Activated T-cell treated with anti-CD3 and anti-CD28 coated beads, Interleukin-2, amount 50 U/mL, for 4 hours (primary cell): ENCODE results near the gene TNFSF9. TPM values are rescaled to one million over a fixed set of nuclear protein-coding genes. Genes with fewer than 3 reads are reported as not detected.
"Not testable (repeated sequence)": the region's sequence is repeated elsewhere in the genome, so short reads cannot be mapped to it uniquely, and the experiment has no call there.

Experiments used
- ATAC-seq, 2 donors: fragments of 200-7000 bp; cut with Tn5 transposase; one replicate each; pipeline ENCODE4 v1.10.0; 2021
- DNase-seq: peaks from one replicate; pipeline ENCODE4 v3.0.0-alpha.2; 2020
- H3K27me3 Mint-ChIP-seq: one replicate; pipeline ENCODE4 v1.8.0; 2021; ENCODE audit warnings: low read depth, mixed read lengths
- H3K36me3 Mint-ChIP-seq: one replicate; pipeline ENCODE4 v1.8.0; 2022; ENCODE audit warnings: mixed read lengths; ENCODE audit not compliant: insufficient read depth
- H3K4me1 Mint-ChIP-seq: one replicate; pipeline ENCODE4 v1.8.0; 2021; ENCODE audit warnings: low read depth, mixed read lengths
- H3K4me3 Mint-ChIP-seq: one replicate; pipeline ENCODE4 v1.8.0; 2021; ENCODE audit warnings: mild to moderate bottlenecking, moderate library complexity, mixed read lengths
- H3K9me3 Mint-ChIP-seq: one replicate; pipeline ENCODE4 v1.8.0; 2021; ENCODE audit warnings: mixed read lengths
- total RNA-seq, 3 donors: library from RNA; stranded (reverse); gene quantifications; one replicate each; pipeline ENCODE4 v1.2.1, GENCODE V29; 2021

Gene TNFSF9
- total RNA-seq, 3 donors from 2014 or later: 3.5 to 7.4 (median 3.8) TPM

DNA sequence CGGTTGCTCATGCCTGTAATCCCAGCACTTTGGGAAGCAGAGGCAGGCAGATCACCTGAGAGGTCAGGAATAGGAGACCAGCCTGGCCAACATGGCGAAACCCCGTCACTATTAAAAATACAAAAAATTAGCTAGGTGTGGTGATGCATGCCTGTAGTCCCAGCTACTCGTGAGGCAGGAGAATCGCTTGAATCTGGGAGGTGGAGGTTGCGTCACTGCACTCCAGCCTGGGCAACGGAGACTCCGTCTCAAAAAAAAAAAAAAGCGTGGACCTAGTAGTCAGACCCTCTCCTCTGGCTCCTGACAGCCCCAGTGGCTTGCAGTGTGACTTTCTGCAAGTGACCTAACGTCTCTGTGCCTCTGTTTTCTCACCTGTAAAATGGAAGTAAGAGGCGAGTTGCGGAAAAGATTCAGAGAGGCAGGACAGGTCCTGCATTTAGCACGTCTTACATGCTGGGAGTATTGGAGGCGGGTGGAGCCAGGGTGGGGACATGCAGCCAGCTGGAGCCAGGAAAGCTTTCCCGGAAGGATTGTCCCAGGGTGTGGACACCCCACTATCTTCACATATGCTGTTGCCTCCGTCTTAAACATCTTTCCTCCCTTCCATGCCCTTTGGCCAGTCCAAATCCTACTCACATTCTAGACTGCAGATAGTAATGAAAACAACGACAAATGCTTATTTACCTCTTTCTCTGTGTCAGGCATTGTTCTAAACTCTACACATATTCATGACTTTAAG, 31.6 kb upstream of the TNFSF9 start:
- DNase-seq (no peak), ATAC-seq (no peak)
- Mint-ChIP-seq H3K9me3 (no peaks in the 10 kb centered on the region), H3K36me3 (peaks cover 3% of the 10 kb centered on the region), H3K27me3 (peaks cover 8% of the 10 kb centered on the region), H3K4me3 (no peak overlapping the region), H3K4me1 (peaks cover 10% of the 10 kb centered on the region)

- DNase-seq (no peak), ATAC-seq (no peak)
- H3K27me3 Mint-ChIP-seq: peaks cover 8% of the 10 kb centered on the region
- no peaks in the 10 kb centered on the region for H3K9me3 Mint-ChIP-seq
- H3K4me3 Mint-ChIP-seq: peak overlapping the region; percentile 82
- no peaks in the 10 kb centered on the region for H3K36me3 Mint-ChIP-seq
- peaks cover 16% of the 10 kb centered on the region for H3K4me1 Mint-ChIP-seq
These were observed 29.7 kb upstream of the TNFSF9 start for GRCh38 chr19:6500837-6501739.

DNA sequence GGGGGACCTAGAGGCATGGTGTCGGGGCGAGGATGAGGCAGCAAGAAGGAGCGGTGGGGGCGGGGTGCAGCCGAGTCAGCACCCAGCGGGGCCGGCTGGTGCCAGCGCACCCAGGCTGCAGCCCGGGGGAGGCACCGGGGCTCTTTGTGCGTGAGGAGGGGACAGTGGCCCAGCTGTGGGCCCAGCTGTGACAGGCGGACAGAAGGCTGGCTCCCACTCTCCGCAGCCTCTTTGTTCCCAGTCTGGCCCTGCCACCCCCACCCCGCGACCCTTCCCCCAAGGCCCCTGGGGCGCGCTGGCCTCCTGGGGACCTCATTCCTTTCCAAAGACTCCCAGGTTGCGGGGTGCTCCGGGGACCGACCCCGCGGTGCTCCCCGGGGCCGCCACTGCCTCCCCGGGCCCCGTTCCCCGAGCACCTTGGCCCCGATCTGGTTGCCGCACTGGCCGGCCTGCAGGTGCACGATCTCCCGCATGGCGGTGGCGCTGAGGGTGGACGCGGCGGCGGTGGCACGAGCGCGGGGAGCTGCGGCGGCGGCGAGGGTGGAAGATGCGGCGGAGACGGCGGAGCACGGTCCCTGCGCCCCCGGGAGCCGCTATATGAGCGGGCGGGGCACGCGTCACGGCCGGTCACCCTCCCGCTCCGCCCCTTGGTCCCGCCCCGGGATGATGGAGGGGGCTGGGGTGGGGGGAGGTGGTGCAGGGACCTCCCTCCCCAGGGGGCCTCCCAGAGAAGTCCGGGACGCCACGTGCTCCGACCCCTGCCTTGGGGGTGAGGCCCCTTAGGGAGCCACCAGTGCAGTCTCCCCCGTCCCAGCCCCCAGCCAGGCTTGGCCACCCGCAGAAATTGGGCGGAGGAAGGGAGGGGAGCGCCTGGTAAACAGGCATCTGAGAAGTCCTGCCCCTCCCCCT, 28.8 kb upstream of the TNFSF9 start, which contains the start of gene TUBB4A:
Gene TUBB4A (minus strand): TSS at position 570 of the 909 bp plus-strand sequence. CDS start 97 bp downstream, at position 473.
- ATAC-seq (peak; percentile 76 to 78), DNase-seq (peak; percentile 29)
- H3K36me3 Mint-ChIP-seq: no peaks in the 10 kb centered on the region
- peak within 1 kb of the TSS; percentile 82 for H3K4me3 Mint-ChIP-seq
- H3K9me3 Mint-ChIP-seq: no peaks in the 10 kb centered on the region
- peaks cover 8% of the 10 kb centered on the region for H3K27me3 Mint-ChIP-seq
- peaks cover 16% of the 10 kb centered on the region for H3K4me1 Mint-ChIP-seq

- peaks cover 8% of the 10 kb centered on the region for H3K27me3 Mint-ChIP-seq
- DNase-seq (no peak), ATAC-seq (no peak)
- H3K4me1 Mint-ChIP-seq: peaks cover 16% of the 10 kb centered on the region
- no peak overlapping the region for H3K4me3 Mint-ChIP-seq
- H3K9me3 Mint-ChIP-seq: no peaks in the 10 kb centered on the region
- no peaks in the 10 kb centered on the region for H3K36me3 Mint-ChIP-seq
These were observed 27.2 kb upstream of the TNFSF9 start for GRCh38 chr19:6503407-6504201.

DNA sequence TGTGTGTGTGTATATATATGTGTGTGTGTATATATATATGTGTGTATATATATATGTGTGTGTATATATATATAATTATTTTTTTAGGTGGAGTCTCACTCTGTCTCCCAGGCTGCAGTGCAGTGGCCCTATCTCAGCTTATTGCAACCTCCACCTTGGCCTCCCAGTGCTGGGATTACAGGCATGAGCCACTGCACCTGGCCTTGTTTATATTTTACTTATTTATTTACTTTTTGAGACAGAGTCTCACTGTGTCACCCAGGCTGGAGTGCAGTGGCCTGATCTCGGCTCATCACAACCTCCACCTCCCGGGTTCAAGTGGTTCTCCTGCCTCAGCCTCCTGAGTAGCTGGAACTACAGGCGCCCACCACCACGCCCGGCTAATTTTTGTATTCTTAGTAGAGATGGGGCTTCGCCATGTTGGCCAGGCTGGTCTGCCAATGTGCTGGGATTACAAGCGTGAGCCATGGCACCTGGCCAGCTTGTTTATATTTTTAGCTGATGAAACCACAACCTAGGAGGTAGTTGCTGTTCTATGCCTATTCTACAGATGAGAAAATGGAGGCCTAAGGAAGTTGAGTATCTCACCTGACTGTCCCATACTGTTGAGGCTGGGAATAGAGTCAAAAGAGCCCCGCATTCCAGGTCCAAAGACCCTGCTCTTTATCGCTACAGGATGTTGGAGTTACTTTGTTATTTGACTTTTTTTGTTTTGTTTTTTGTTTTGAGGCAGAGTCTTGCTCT, 22.6 kb upstream of the TNFSF9 start:
- DNase-seq, H3K9me3 Mint-ChIP-seq, ATAC-seq, H3K4me1 Mint-ChIP-seq, H3K27me3 Mint-ChIP-seq, H3K36me3 Mint-ChIP-seq, H3K4me3 Mint-ChIP-seq: not testable (repeated sequence)

- ATAC-seq (no peak), DNase-seq (no peak)
- H3K9me3 Mint-ChIP-seq: no peaks in the 10 kb centered on the region
- H3K36me3 Mint-ChIP-seq: no peaks in the 10 kb centered on the region
- H3K4me3 Mint-ChIP-seq: no peak overlapping the region
- H3K27me3 Mint-ChIP-seq: no peaks in the 10 kb centered on the region
- H3K4me1 Mint-ChIP-seq: peaks cover 6% of the 10 kb centered on the region
These were observed 21.5 kb upstream of the TNFSF9 start for GRCh38 chr19:6509118-6509971.

DNA sequence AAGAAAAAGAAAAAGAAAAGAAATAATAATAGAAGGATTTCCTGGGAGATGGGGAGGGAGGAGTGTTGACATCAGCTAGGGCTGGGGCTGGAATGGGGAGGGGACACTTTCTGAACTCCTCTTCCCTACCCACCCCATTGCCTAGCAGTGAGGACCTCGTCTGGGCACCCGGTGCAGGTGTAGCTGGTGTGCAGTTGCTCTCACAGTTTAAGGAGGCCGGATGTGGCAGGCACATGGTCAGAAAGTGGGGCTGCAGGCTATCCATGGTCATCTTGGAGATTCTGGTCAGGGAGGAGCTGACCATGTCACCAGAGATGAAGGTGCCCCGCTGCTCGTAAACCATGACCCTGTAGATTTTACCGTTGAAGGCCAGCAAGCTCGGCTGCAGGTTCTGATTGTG, 20.2 kb upstream of the TNFSF9 start:
- Mint-ChIP-seq H3K4me3 (no peak overlapping the region), H3K36me3 (no peaks in the 10 kb centered on the region), H3K4me1 (no peaks in the 10 kb centered on the region), H3K9me3 (no peaks in the 10 kb centered on the region), H3K27me3 (no peaks in the 10 kb centered on the region)
- ATAC-seq: no peak
- no peak for DNase-seq

DNA sequence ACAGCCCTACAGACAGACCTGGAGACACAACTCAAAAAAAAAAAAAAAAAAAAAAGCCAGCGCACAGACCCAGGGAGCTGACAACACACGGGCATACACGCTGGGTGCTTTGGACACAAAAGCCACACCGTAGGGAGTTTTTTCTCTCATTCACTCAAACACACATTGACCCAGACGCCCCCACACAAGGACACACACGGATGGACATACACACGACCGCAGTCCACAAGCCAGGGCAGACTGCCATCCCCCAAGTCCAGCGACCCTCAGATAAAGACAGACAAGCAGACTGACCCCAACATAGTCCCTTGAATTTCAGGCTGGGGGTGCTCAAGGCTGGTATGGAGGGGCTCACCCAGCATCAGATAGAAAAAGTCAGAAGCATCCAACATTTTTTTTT, 16.7 kb upstream of the TNFSF9 start:
- ATAC-seq: no peak
- no peak for DNase-seq
- Mint-ChIP-seq H3K4me3 (no peak overlapping the region), H3K36me3 (no peaks in the 10 kb centered on the region), H3K4me1 (peaks cover 26% of the 10 kb centered on the region), H3K27me3 (no peaks in the 10 kb centered on the region), H3K9me3 (no peaks in the 10 kb centered on the region)

DNA sequence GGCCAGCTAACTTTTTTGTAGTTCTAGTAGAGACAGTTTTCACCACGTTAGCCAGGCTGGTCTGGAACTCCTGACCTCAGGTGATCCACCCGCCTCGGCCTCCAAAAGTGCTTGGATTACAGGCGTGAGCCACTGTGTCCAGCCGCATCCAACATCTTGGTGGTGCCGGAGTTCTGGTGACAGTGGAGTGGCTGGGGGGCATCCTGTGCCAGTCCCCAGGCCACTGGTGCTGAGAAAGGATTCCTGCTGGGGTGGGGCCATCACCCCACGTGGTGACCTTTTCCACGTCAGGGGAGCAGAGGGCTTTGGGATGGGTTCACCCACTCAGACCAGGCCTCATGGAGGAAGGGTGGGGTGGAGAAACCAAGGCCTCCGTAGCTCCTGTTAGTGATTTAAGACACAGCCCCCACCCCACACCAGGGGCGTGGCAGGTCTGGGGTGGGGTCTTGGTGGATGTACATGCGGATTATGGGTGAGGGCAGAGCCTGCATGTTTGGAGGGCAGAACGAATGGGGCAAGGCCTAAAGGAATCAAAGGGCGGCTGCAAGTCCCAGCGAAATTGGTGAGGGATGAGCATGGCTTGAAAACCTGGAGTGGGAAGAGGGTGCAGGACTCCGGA, 15.8 kb upstream of the TNFSF9 start:
- no peaks in the 10 kb centered on the region for H3K27me3 Mint-ChIP-seq
- H3K4me3 Mint-ChIP-seq: peak overlapping the region; percentile 49
- ATAC-seq: no peak
- no peaks in the 10 kb centered on the region for H3K9me3 Mint-ChIP-seq
- no peaks in the 10 kb centered on the region for H3K36me3 Mint-ChIP-seq
- peaks cover 29% of the 10 kb centered on the region for H3K4me1 Mint-ChIP-seq
- no peak for DNase-seq

- H3K27me3 Mint-ChIP-seq: no peaks in the 10 kb centered on the region
- no peaks in the 10 kb centered on the region for H3K9me3 Mint-ChIP-seq
These were observed 14.7 kb upstream of the TNFSF9 start for GRCh38 chr19:6516018-6516658.

GRCh38 chr19:6516659-6517291, 14.1 kb upstream of the TNFSF9 start:
- H3K36me3 Mint-ChIP-seq: no peaks in the 10 kb centered on the region
- H3K4me3 Mint-ChIP-seq: peak overlapping the region; percentile 89
- no peaks in the 10 kb centered on the region for H3K9me3 Mint-ChIP-seq
- H3K4me1 Mint-ChIP-seq: peaks cover 30% of the 10 kb centered on the region
- no peaks in the 10 kb centered on the region for H3K27me3 Mint-ChIP-seq
- peak; percentile 93 for DNase-seq
- ATAC-seq: peak; percentile 91 to 94

More at GRCh38 chr19:6516018-6516658, 14.7 kb upstream of the TNFSF9 start:
- ATAC-seq (peak; percentile 78), DNase-seq (peak; percentile 44)
- Mint-ChIP-seq H3K4me3 (peak overlapping the region; percentile 89), H3K4me1 (peaks cover 29% of the 10 kb centered on the region), H3K36me3 (no peaks in the 10 kb centered on the region)
